CD4-positive, alpha-beta T cell treated with Interleukin-15 for 4 hours (primary cell): ENCODE data around the gene GPR107.

Source experiments
- DNase-seq: peaks from one replicate; pipeline ENCODE4 v3.0.0-alpha.2; 2020; ENCODE audit warnings: low spot score

The GPR107 gene

DNA sequence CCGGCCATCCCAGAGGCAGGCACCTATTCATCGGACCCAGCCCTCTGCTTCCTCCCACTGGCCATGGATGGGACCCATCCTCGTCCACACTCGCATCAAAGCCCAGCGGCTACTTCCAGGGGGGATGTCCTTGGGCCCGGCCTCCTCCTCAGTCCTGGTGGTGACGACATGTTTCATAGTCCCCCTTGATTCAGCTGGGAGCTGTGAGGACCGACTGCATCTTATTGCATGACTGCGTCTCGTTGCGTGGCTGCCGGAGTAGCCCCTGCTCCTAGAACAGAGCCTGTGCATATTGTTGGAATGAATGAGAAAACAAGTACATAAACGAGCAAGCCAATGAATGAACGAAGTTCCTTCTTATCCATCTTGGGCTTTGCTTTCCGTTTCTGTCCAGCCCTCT, 131.3 kb downstream of the GPR107 start:
- DNase-seq, result no peak

DNA sequence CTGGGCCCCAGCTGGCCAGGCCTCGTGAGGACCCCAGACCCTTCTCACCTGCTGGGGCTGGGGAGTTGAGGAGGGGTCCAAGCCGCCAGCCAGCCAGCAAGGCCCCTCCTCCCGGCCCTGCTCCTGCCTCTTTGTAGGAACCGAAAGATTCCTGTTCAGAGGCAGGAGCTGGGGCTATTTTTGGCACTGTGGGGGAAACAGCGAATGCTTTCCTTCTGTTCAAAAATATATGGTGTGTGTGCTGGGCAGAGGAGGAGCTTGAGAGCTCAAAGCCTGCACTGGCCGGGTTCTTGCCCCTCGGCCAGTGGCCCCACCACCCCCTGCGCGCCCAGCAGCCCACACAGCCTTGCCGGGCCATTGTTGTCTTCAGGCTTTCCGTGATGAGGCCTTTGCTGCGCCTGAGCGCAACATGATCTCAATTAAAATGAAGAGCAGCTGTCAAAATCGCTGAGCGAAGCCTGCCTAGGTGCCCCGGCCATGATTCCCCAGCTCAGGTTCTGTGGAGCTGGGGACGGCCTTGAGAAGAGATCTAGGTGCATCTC, 131.9 kb downstream of the GPR107 start:
- no peak for DNase-seq

DNA sequence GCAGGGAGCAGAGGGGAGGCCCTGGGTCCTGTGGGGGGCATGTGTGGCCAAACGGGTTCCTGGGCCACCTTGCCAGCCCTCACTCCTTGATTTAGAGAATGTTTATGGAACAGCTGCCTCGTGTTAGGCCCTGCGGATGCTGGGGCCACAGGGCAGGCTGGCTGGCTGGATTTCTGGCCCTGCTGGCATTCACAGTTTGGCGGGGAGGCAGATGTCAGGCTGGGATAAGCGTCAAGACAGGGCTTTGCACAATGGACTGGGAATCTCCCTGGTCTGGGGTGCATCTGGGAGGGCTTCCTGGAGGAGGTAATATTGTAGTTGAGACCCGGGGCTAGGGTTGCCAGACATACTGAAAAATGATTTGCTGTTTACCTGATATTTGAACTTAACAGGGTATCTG, 132.3 kb downstream of the GPR107 start:
- DNase-seq, result no peak

DNA sequence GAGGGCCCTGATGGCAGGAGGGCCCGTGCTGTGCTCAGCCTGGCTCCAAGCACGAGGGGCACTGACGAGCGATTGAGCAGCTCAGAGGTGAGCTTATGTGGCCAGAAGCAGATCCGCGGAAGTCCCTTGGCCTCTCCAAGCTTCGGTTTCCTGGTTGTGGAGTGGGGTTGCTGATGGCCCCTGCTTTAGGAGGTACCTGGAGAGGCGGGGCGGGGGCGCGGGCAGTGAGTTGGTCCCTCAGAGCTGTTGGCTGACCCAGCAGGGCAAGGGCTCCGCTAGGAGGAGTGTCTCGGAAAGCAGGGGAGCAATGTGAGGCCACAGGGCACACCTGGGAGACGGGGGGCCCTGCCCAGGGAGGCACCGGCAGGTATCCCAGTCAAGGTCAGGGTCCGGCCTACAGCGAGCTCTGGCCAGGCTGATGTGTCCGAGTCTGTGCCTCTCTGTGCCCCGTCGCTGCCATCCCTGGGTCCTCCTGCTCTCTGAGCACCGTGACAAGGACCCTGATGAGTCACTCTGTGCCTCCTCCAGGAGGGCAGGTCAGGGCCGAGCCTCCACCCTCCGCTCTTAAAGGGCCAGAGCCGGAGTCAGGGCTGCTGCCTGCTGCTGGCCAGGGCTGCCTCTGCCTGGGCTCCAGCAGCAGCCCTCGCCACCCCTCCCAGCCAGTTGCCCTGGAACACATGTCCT, 133.3 kb downstream of the GPR107 start:
- DNase-seq, result no peak

DNA sequence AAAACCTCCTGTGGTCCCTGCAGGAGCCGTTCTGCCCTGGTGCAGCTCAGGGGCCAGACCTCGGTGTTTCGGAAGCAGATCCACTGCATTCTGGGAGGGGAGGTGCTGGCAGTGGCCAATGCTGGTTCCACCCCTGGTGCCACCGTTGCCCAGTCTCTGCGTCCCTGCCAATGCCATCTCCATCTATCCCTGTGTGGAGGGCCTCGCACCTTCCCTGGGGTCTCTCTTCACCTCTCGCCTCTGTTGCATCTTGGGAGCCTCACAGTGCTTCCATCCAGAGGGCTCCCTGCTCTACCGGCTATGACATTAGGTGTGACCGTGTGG, 133.8 kb downstream of the GPR107 start:
- no peak for DNase-seq

DNA sequence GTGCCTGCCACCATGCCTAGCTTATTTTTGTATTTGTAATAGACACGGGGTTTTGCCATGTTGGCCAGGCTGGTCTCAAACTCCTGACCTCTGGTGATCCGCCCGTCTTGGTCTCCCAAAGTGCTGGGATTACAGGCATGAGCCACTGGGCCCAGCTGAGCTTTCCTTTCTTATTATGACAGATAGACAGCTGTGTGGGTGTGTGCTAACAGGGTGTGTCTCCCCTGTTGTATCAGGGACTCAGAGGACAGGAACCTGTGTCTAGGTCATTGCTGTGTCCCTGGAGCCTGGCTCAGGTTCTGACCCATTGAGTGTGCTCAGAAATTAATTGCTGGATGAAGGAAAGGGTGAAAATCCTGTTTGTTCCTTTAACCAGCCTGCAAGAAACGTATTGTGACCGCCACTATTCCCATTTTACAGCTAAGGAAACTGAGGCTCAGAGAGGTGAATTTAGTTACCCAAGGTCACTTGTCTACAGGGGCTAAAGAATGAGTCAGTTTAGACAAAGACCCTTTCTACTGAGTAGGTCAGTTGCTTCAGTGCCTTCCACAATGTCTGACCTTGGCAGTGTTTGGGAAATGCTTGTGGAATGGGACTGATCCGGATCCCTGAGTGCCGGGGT, 135.3 kb downstream of the GPR107 start:
- no peak for DNase-seq
